Measurements from ENCODE around the gene FAM117B. TPM values are rescaled to one million over a fixed set of nuclear protein-coding genes. Genes with fewer than 3 reads are reported as not detected.

FAM117B gene
- total and polyA plus RNA-seq, 4 donors: 0.65 to 3.4 (median 2.4) TPM

DNA sequence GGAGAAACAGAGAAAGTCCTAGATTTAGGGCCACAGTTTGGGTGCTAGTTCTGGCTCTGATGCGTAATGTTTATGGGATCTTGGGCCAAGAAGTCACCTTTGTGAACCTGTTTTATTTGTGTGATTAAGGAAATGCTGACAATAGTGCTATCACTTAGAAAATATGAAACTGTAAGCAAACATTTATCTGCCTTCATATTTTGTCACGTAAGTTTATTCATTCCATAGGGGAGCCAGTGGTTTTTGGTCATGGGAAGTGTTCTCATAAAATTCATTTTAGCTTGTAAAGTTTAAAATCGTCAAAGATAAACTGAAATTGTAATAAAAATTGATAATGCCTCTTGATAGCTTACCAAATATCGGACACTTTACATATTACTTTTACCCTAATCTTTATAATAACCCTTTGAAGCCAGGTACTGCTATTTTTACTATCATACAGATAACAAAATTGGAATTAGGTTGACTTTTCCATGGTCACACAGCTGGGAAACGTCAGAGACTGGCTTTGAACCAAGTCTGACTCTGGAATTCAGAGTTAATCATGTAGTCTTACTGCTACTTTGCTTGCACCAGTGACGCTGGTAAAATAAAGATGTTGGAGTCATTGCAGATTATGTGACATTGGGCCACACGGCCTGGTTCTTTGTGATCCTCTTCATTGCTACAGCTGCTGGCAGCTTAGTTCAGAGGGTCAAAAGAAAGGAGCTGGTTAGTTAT lies 137.1 kb downstream of the FAM117B start:
- Histone ChIP-seq H3K9me3 (ENCODE audit: control insufficient read depth in 4 of 4, low read length in 3 of 4) (no peaks in the 10 kb centered on the region), H3K36me3 (ENCODE audit: control insufficient read depth in 4 of 4, insufficient read depth in 3 of 4, low read depth in 1 of 4, low read length in 3 of 4) (no peaks in the 10 kb centered on the region), H3K4me1 (ENCODE audit: control insufficient read depth in 4 of 4, insufficient read depth in 4 of 4, low read length in 3 of 4) (peaks cover 0 to 2% (median 0%) of the 10 kb centered on the region in 4 donors), H3K27ac (ENCODE audit: low read depth in 1 of 2, low read length in 2 of 2) (no peak overlapping the region), H3K9ac (ENCODE audit: low read depth in 1 of 2, low read length in 2 of 2) (no peak overlapping the region), H3K27me3 (ENCODE audit: control insufficient read depth in 4 of 4, insufficient read depth in 4 of 4, low read length in 3 of 4) (no peaks in the 10 kb centered on the region), H3K4me3 (ENCODE audit: low read depth in 1 of 3, low read length in 3 of 3) (no peak overlapping the region)
- no peak for TF ChIP-seq JUND (IDR thresholded peaks at IDR 0.05)
- TF ChIP-seq RXRA (IDR thresholded peaks at IDR 0.05): no peak
- no peak for TF ChIP-seq SP1 (IDR thresholded peaks at IDR 0.05)
- no peak for TF ChIP-seq TAF1 (conservative IDR thresholded peaks at IDR 0.05)
- TF ChIP-seq RAD21 (IDR thresholded peaks at IDR 0.05): no peak
- TF ChIP-seq, protein P1, sequence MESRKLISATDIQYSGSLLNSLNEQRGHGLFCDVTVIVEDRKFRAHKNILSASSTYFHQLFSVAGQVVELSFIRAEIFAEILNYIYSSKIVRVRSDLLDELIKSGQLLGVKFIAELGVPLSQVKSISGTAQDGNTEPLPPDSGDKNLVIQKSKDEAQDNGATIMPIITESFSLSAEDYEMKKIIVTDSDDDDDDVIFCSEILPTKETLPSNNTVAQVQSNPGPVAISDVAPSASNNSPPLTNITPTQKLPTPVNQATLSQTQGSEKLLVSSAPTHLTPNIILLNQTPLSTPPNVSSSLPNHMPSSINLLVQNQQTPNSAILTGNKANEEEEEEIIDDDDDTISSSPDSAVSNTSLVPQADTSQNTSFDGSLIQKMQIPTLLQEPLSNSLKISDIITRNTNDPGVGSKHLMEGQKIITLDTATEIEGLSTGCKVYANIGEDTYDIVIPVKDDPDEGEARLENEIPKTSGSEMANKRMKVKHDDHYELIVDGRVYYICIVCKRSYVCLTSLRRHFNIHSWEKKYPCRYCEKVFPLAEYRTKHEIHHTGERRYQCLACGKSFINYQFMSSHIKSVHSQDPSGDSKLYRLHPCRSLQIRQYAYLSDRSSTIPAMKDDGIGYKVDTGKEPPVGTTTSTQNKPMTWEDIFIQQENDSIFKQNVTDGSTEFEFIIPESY (IDR thresholded peaks at IDR 0.05): no peak
- TF ChIP-seq GABPA (IDR thresholded peaks at IDR 0.05 in 1 of 2, conservative IDR thresholded peaks at IDR 0.05 in 1 of 2): no peak
- no peak for TF ChIP-seq HNF4G (IDR thresholded peaks at IDR 0.05)
- no peak for TF ChIP-seq FOXA1 (IDR thresholded peaks at IDR 0.05)
- TF ChIP-seq, protein P2, sequence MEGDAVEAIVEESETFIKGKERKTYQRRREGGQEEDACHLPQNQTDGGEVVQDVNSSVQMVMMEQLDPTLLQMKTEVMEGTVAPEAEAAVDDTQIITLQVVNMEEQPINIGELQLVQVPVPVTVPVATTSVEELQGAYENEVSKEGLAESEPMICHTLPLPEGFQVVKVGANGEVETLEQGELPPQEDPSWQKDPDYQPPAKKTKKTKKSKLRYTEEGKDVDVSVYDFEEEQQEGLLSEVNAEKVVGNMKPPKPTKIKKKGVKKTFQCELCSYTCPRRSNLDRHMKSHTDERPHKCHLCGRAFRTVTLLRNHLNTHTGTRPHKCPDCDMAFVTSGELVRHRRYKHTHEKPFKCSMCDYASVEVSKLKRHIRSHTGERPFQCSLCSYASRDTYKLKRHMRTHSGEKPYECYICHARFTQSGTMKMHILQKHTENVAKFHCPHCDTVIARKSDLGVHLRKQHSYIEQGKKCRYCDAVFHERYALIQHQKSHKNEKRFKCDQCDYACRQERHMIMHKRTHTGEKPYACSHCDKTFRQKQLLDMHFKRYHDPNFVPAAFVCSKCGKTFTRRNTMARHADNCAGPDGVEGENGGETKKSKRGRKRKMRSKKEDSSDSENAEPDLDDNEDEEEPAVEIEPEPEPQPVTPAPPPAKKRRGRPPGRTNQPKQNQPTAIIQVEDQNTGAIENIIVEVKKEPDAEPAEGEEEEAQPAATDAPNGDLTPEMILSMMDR (IDR thresholded peaks at IDR 0.05; ENCODE audit: low read depth, low read length, missing input control): no peak
- TF ChIP-seq FOXA2 (IDR thresholded peaks at IDR 0.05): no peak
- TF ChIP-seq YY1 (IDR thresholded peaks at IDR 0.05): no peak
- no peak for TF ChIP-seq HNF4A (conservative IDR thresholded peaks at IDR 0.05)
- TF ChIP-seq, protein P3, sequence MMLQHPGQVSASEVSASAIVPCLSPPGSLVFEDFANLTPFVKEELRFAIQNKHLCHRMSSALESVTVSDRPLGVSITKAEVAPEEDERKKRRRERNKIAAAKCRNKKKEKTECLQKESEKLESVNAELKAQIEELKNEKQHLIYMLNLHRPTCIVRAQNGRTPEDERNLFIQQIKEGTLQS (IDR thresholded peaks at IDR 0.05): no peak
- TF ChIP-seq, protein P4, sequence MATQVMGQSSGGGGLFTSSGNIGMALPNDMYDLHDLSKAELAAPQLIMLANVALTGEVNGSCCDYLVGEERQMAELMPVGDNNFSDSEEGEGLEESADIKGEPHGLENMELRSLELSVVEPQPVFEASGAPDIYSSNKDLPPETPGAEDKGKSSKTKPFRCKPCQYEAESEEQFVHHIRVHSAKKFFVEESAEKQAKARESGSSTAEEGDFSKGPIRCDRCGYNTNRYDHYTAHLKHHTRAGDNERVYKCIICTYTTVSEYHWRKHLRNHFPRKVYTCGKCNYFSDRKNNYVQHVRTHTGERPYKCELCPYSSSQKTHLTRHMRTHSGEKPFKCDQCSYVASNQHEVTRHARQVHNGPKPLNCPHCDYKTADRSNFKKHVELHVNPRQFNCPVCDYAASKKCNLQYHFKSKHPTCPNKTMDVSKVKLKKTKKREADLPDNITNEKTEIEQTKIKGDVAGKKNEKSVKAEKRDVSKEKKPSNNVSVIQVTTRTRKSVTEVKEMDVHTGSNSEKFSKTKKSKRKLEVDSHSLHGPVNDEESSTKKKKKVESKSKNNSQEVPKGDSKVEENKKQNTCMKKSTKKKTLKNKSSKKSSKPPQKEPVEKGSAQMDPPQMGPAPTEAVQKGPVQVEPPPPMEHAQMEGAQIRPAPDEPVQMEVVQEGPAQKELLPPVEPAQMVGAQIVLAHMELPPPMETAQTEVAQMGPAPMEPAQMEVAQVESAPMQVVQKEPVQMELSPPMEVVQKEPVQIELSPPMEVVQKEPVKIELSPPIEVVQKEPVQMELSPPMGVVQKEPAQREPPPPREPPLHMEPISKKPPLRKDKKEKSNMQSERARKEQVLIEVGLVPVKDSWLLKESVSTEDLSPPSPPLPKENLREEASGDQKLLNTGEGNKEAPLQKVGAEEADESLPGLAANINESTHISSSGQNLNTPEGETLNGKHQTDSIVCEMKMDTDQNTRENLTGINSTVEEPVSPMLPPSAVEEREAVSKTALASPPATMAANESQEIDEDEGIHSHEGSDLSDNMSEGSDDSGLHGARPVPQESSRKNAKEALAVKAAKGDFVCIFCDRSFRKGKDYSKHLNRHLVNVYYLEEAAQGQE (IDR thresholded peaks at IDR 0.05): no peak
- TF ChIP-seq, protein P5, sequence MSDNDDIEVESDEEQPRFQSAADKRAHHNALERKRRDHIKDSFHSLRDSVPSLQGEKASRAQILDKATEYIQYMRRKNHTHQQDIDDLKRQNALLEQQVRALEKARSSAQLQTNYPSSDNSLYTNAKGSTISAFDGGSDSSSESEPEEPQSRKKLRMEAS (IDR thresholded peaks at IDR 0.05): no peak
- TF ChIP-seq NR2F2 (IDR thresholded peaks at IDR 0.05): no peak
- TF ChIP-seq EGR1 (IDR thresholded peaks at IDR 0.05; ENCODE audit: low read depth in 2 of 2): no peak
- WGBS: 87% methylated on average over 7 of the region's 7 CpGs
- DNase-seq (ENCODE audit: low spot score): no peak
